ENCODE measurements around the gene EIF4A3.
"Not testable (repeated sequence)": the region's sequence is repeated elsewhere in the genome, so short reads cannot be mapped to it uniquely, and the experiment has no call there.

Gene EIF4A3

DNA sequence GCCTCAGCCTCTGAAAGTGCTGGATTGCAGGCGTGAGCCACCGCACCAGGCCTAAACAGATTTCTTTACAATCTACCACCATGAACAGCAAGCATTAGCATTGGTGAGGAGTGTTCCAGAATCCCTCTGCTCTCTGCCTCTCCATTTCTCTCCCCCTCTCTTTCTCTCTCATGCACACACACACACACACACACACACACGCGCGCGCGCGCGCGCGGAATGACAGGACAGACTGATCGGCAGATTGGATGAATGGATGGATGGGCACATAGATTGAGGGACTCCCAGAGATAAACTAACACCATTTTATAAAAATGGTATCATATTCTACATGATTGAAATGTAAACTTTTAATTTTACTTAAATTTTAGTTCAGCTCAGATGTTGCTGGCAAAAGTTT lies 26.2 kb upstream of the EIF4A3 start:
- DNase-seq (ENCODE audit: low spot score): no peak

DNA sequence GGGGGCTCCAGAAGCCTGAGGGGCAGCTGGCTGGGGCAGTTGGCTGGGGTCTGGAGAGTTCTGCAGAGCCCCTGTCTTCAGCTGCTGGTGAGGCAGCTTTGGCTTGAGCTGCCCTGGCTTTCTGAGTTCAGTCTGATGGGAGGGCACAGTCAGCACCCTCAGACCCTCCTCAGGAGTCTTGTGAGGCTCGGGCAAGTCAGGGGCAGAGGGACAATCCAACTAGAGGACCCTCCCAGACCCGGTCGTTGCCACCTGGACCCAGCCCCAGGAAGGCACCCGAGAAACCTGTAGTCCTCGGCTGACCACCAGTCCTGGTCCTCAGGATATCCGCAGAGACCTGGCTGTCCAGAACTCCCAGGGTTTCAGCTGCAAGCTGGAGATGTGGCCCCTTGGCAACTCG lies 24.8 kb upstream of the EIF4A3 start:
- no peak for DNase-seq (ENCODE audit: low spot score)

DNA sequence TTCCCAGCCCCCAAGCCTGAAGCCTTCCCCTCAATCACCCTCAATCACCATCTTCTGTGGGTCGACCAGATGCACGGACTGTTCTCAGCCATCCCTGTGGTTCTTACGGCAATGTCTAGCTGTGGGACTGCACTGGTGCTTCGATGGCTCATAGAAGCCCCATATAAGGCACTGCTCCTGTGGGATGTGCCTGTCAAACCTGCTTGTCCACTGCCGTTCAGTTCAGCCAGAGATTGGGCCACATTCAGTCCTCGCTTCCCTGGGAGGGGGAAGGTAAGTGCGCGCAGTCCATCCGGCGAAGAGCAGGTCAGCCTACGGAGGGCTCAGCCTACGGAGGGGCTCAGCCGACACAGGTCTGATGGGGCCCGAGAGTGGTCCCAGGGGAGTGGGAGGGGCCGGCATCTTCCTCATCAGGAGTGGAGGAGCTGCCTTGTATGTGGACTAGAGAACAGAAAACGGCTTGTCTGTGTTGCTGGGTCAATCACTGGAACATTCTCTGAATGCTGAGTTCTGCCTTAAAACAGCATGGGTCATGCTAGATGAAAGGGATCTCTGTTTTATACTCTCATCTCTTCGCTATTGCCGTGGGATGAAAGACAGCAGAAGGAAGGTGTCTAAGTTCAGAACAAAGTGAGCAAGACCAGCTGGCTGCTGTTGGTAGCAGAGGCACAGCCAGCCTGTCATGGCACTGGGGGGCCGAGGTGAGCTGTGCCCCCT lies 23.0 kb upstream of the EIF4A3 start, which contains the start of gene CARD14:
TSS of gene CARD14 (plus strand) at position 247 of the 717 bp plus-strand sequence. CDS start 11,409 bp downstream, outside the sequence.
- no peak for DNase-seq (ENCODE audit: low spot score)

DNA sequence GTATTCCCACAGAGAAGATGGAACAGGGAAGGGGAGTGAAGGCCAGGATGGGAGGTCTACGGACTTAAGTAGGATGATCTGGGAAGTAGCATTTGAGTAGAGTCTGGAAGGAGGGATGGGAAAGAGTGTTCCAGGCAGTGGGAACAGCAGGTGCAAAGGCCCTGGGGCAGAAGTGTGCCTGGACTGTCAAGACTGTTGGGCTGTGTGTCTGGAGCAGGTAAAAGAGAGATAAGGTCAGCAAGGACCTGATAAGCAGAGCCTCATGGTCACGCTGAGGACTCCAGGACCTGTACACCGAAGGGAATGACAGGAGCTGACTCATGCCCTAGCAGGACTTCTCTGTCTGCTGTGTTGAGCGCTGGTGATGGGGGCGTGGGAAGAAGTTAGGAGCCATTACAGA lies 22.2 kb upstream of the EIF4A3 start:
- no peak for DNase-seq (ENCODE audit: low spot score)

DNA sequence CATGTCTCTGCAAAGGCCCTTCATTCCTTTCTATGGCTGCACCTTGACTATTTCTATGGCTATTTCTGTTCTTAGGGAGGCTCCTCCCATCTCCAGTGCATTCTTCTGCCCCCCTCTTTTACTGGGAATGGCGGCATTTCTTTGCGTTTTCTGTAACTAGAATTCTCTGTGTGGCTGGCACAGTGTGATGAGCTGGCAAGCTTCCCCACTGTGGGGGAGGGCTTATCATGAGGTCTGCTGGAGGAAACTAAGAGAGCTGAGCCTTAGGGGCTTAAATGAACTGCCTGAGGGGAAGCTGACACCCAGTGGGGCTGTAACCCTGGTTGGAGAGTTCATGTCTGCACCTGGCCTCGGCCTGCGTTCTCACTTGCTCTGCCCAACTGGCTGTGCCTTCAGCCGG lies 21.4 kb upstream of the EIF4A3 start:
- no peak for DNase-seq (ENCODE audit: low spot score)

DNA sequence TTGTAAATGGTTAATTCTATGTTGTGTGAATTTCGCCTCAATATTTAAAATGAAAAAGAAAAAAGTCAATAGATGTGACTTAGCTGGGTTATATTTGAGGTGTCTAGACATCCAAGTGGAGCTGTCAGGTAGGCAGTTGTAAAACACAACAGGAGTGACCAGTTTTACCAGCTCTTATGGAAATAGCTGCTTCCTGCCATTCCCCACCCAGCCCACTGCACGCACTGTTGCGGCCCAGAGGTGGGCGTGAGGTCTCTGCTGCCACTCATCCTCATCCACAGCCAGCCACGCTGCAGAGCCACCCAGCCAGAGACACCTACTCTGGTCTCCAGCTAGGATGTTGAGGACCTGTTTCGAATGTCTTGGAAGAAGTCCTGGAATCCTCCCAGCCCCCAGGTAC lies 19.5 kb upstream of the EIF4A3 start:
- no peak for DNase-seq (ENCODE audit: low spot score)

DNA sequence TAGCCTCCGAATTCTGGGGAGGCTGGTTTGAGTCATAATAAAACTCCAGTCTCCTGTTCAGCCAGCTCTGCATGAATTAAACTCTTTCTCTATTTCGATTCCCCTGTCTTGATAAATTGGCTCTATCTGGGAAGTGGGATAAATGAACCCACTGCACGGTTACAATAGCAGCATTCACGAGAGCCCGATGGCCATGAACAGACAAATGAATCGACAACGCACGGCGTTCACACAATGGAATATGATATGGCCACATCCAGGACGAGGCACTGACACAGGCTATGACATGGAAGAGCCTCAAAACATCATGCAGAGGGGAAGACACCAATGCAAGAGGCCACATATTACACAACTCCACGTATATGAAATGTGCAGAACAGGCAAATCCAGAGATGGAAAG lies 17.3 kb upstream of the EIF4A3 start:
- no peak for DNase-seq (ENCODE audit: low spot score)

DNA sequence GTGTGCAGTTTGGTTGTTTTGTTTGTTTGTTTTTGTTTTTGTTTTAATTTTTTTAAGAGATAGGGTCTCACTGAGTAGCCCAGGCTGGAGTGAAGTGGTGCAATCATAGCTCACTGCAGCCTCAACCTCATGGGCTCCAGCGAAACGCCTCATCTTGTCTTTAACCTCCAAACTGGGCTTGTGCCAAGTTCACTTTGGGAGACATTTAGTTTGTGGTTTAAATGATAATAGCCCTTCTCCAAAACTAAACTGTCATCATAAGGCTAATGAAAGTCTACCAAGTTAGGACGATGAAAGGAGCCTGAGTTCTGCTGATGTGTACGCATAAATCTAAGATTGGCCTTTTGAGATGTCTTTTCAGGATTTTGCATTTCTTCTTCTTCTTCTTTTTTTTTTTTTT lies 16.4 kb upstream of the EIF4A3 start:
- DNase-seq (ENCODE audit: low spot score): no peak

DNA sequence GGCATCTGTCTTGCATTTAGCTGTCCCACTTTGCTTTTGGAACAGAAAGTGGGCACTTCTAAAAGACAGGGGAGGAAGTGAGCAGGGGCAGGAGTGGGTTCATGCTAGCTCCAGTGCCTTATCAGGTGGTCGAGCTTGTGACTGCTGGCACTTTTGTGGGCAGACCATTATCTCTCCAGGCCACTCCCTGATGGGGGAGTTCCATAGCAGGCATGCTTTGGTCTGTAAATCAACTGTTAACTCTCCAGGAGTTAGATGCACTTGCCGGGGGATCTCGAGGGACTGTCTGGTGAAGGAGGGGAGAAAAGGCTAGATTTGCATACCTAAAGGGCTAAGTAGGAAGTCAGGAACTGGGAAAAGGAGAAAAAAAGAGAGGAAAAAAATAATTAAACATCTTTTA lies 13.6 kb upstream of the EIF4A3 start:
- no peak for DNase-seq (ENCODE audit: low spot score)

DNA sequence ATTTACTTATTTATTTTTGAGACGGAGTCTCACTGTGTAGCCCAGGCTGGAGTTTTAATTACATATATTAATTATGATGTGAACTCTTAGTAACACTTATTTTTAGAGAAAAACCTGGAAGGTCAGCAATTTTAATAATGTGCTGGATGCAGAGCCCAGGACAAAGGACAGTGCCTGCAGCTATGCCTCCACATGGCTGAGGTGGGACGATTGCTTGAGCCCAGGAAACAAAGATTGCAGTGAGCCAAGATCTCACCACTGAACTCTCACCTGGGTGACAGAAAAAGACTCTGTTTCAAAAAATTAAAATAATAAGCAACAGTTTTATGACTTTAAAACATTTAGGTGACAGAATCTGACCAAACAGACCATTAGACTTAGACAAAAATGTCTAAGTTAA lies 11.9 kb upstream of the EIF4A3 start:
- no peak for DNase-seq (ENCODE audit: low spot score)

DNA sequence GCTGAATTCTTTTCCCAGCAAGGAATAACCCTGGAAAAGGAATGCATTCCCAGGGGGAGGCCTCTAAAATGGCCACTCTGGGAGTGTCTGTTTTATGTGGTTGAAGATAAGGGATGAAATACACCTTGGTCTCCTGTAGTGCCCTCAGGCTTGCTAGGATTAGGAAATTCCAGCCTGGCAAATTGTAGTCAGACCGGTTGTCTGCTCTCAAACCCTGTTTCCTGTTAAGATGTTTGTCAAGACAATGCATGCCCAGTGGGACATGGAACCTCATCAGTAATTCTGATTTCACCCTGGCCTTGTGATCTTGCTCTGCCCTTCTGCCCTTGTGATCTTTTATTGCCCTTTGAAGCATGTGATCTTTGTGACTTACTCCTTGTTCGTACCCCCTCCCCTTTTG lies 8.7 kb upstream of the EIF4A3 start:
- DNase-seq (ENCODE audit: low spot score): not testable (repeated sequence)

DNA sequence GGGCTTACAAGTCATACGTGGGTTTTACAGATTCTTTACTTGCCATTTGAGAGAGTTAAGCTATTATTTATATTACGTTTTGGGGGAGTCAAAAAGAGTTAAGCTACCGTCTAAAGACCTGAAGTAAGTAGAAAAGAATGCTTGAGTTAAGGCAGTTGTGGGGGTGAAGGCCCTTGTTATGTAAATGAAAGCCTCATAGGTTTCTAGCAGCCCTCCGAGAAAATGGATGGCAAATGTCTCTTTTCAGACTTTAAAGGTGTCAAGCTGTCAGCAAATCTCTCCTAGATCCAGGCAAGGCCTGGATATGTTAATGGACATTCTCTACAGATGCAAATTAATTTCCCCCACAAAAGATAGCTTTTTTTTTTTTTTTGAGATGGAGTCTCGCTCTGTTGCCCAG lies 7.2 kb upstream of the EIF4A3 start:
- no peak for DNase-seq (ENCODE audit: low spot score)

DNA sequence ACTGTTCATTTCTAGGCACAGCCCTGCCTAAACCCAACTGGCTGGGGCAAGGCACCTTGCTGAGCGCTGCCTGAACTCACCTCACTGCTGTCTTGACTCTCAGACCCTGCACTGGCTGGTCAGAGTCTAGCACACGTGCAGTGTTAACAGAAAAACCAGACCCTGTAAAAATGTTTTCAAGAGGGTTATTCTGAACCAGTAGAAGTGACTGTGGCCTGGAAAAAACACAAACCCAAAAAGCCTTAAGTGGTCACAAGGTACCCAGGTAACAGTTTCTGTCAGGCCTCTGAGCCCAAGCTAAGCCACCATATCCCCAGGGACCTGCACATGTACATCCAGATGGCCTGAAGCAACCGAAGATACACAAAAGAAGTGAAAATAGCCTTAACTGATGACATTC lies 6.1 kb upstream of the EIF4A3 start:
- no peak for DNase-seq (ENCODE audit: low spot score)

DNA sequence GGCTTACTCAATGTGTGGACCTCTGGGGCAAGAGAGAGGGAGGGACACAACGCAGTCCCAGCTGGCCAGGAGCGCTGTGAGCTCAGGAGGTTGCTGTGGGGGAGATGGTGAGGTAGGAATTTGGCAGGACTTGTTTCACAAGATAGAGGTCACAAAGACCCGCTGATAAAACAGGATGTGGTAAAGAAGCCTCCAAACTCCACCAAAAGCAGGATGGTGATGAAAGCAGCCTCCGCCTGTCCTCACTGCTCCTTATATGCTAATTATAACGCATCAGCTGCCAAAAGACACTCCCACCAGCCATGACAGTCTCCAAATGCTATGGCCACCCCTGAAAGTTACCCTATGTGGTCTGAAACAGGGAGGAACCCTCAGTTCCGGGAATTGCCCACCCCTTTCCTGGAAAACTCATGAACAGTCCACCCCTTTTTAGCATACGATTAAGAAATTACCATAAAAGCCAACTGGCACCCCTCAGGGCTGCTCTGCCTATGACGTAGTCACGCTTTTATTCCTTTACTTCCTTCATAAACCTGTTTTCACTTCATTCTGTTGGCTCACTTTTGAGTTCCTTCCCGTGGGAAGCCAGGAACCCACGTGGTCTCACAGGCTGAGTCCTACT lies 5.3 kb upstream of the EIF4A3 start:
- no peak for DNase-seq (ENCODE audit: low spot score)

DNA sequence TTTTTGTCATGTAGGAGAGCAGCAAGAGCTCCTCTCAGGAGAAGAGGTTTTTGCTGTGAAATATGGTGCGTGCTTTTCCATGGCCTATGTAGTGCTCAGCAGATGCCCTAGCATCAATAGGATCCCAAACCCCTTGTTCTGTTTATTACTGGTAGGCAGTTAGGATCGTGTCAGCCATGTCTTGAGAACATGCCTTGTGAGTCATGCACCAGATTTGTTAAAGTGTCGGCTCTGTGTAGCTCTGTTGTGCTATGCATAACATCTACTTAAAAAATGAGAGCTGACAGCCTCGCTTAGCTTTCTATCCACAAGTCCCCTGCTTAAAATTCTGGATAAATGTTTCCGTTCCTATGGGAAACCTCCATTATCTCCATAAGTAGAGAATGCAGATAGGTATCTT lies 4.4 kb upstream of the EIF4A3 start:
- DNase-seq (ENCODE audit: low spot score): no peak

DNA sequence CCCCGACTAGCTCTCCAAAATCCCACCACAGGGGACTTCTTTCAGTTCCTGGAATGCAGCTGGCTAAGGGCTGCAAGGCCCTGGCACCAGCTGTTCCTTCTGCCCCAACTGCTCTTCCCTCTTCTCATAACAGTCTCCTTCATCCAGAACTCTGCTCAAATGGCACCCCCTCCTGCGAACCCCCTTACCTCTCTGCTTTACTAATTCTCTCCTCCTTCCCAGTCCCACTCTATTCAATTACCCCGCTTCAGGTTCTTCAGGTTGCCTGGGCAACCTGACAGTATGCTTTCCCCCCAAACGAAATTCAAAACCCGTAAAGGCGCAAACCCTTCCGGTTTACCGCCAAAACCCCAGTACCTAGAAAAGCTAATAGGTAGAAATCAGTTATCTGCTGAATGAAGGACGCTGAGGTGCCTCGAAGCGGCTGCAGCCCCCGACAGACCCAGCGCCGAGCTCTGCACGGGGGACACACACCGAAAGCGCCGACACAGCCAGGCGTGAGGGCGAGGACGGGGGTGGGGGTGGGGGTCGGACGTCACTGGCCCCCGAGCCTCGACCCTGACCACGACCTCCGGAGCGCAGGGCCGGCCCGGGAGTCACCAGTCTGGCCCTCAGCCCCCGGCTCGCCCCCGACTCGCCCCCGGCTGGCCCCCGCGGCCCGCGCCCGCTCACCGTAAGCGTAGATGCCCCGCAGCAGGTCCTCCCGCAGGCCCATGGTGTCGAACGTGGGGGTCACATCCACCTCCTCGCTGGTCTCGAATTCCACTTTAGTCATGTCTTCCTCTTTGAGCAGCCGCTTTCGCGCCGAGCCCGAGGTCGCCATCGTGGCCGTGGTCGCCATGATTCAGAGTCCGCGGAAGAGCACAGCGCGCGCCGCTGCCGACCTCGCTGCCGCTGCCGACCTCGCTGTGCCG lies 550 bp downstream of the EIF4A3 start:
- peak; percentile 20 for DNase-seq (ENCODE audit: low spot score)

DNA sequence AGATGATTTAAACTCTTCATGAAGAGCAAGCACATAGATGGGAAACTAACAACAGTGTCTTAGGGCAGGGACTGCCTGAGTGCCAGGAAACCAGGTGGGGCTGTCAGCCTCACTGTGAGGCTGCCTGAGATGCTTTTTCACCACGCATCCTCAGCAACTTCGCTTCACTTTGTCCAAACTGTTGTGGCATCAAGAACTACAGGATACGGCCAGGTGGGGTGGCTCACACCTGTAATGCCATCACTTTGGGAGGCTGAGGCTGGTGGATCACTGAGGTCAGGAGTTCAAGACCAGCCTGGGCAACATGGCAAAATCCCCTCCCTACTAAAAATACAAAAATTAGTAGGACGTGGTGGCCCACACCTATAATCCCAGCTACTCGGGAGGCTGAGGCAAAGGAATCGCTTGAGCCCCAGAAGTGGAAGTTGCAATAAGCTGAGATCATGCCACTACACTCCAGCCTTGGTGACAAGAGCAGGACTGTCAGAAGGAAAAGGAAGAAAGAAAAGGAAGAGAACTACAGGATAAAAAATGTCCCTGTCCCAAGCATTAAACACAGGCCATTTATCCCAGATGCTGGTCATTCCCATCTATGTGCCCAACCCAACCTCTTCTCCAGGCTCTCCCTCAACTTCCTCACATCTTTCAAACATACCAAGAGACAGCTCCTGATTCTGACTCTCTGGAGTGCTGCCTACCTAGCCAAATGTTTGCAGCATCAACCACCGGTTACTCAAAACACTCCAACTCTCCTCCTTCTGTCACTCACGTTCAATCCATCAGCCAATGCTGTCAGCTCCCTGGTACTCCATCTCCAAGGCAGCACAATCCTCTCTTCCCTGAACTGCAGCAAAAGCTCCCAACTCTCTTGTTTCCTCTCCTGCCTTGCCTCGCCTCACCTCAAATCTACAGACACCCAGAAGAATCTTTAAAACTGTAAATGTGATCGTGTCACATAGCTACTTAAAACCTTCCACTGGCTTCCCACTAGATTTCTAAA lies 1.6 kb downstream of the EIF4A3 start:
- no peak for DNase-seq (ENCODE audit: low spot score)

DNA sequence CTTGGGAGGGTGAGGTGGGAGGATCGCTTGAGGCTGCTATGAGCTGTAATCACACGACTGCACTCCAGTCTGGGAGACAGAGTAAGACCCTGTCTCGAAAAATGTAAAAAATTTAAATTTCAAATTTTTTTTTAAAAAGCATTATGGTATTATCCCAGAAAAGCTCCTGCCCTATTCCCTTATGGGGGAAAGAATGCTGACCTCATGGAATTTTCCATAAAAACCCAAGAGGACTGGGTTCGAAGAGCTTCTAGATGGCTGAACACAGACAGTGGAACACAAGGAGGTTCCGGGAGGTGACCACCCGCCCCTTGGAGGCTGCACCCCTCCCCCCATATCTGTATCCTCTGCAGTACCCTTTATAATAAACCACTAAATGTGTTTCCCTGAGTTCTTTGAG lies 4.0 kb downstream of the EIF4A3 start:
- DNase-seq (ENCODE audit: low spot score): no peak

DNA sequence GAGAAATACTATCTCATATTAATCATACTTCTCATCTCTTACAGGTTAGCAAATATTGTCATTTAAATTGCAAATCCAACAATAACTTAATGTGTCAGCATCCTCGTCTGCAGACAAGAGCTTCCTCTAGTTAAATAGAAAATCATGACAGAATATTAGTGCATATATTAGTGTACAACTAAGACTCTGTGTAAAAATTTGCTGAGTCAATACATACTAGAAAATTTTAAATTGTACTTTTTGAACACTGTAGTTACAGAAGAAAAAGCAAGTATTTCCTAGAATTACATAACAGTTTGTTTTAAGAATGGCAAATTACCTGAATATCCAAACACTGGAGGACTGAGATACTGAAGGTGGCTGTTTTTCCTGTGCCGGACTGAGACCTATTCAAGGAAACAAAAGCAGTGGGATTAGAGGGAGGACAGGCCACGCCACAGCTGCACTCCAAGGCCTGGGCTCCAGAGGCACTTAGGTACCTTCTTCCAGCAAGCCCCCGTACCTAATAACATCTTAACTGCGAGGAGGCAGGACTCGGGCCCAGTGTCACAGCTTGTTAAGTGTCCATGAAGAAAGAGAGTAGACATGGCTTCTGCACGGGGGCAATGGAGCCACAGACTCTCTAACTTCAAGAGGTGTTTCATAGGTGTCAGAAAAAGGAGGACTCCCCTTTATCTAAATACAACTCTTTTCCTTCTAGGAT lies 5.3 kb downstream of the EIF4A3 start:
- DNase-seq (ENCODE audit: low spot score): no peak

DNA sequence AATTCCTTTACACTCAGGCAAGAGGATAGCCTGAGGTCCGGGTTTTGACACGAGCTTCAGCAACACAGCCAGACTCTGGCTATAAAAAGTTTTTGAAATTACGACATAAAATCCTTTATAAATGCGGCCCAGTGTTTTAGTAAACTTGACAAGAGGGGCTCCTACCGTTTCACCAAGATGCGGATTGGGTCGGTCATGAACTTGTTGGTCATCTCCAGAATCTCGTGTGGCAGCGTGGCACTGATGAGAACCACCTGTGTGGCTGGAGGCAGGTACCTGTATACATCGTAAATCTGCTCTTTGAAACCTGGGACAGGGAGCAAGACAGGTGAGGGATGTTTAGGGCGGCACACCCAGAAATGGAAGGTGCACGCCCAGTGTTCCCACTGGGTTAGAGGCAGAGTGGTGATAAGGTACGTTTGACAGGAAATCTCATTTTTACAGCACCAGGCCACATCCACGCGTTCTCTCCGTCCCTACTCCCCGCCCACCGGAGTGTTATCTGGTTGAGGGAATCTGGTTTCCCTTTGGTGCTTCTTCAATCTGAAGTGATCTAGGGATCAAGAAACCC lies 8.0 kb downstream of the EIF4A3 start:
- DNase-seq (ENCODE audit: low spot score): no peak

DNA sequence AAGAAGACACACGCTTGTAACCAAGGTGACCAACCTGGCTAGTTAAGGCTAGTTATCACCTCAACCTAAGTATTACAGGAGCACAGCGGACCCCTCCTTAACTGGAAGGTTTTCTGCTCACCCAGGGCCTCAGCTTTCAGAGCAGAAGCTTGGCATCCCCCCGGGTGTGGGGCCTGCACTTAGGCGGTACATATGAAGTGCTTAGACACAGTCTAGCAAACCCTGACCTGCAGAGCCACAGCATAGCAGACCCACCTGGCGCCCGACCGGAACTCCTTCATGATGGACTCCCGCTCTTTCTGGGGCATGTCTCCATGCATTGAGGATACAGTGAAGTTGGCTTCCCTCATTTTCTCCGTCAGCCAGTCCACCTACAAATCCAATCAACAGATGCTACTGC lies 9.8 kb downstream of the EIF4A3 start:
- DNase-seq (ENCODE audit: low spot score): no peak
